ACC112 (cell line): ENCODE measurements around the gene MOB2.

Source experiments
- H2AFZ ChIP-seq: fragments of 200-600 bp; sonication (generic); one replicate; pipeline ENCODE4 v1.6.0; 2017; ENCODE audit warnings: antibody characterized with exemption, low read length; ENCODE audit not compliant: unreplicated experiment
- H3K27ac ChIP-seq: fragments of 200-600 bp; sonication (generic); 2 replicates; pipeline ENCODE4 v1.5.1; 2014; ENCODE audit warnings: low read depth, mild to moderate bottlenecking, antibody characterized with exemption, low read length, moderate library complexity
- H3K27me3 ChIP-seq: fragments of 200-600 bp; sonication (generic); 2 replicates; pipeline ENCODE4 v1.6.1; 2014; ENCODE audit warnings: mild to moderate bottlenecking, antibody characterized with exemption, low read length, moderate library complexity, mixed read lengths; ENCODE audit not compliant: insufficient read depth
- H3K36me3 ChIP-seq: fragments of 200-600 bp; sonication (generic); 2 replicates; pipeline ENCODE4 v1.6.1; 2016; ENCODE audit warnings: mild to moderate bottlenecking, antibody characterized with exemption, low read length, moderate library complexity, mixed read lengths; ENCODE audit not compliant: insufficient read depth
- H3K4me1 ChIP-seq: fragments of 200-600 bp; sonication (generic); one replicate; pipeline ENCODE4 v1.6.1; 2016; ENCODE audit warnings: low read length, mixed read lengths; ENCODE audit not compliant: insufficient read depth, unreplicated experiment, control insufficient read depth
- H3K4me3 ChIP-seq: fragments of 200-600 bp; sonication (generic); 2 replicates; pipeline ENCODE4 v1.5.1; 2014; ENCODE audit warnings: mild to moderate bottlenecking, low read depth, low read length
- H3K79me2 ChIP-seq: fragments of 200-600 bp; sonication (generic); one replicate; pipeline ENCODE4 v1.6.0; 2016; ENCODE audit warnings: low read length; ENCODE audit not compliant: control insufficient read depth, unreplicated experiment, insufficient read depth

The MOB2 gene, protein sequence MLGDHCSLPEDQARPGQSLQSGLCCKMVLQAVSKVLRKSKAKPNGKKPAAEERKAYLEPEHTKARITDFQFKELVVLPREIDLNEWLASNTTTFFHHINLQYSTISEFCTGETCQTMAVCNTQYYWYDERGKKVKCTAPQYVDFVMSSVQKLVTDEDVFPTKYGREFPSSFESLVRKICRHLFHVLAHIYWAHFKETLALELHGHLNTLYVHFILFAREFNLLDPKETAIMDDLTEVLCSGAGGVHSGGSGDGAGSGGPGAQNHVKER

GRCh38 chr11:1486054-1486825 is at the start of gene MOB2:
MOB2 (minus strand) TSS chr11:1486779; CDS start chr11:1486556, 223 bp downstream.
- H3K79me2 ChIP-seq: peaks cover 28% of the 10 kb centered on the region
- no peaks in the 10 kb centered on the region for H3K36me3 ChIP-seq
- H3K4me3 ChIP-seq: no peak within 1 kb of the TSS
- no peaks in the 10 kb centered on the region for H3K4me1 ChIP-seq
- no peak within 1 kb of the TSS for H2AFZ ChIP-seq
- H3K27ac ChIP-seq: no peak within 1 kb of the TSS
- H3K27me3 ChIP-seq: no peaks in the 10 kb centered on the region

- H3K79me2 ChIP-seq: peaks cover 64% of the 10 kb centered on the region
- H2AFZ ChIP-seq: no peak overlapping the region
- peaks cover 19% of the 10 kb centered on the region for H3K4me1 ChIP-seq
These were observed 48.1 kb upstream of the MOB2 start for GRCh38 chr11:1534682-1535081.

GRCh38 chr11:1534171-1534570 is 47.6 kb upstream of the MOB2 start:
- Histone ChIP-seq H2AFZ (no peak overlapping the region), H3K27ac (no peak overlapping the region), H3K4me1 (peaks cover 19% of the 10 kb centered on the region), H3K79me2 (peaks cover 69% of the 10 kb centered on the region), H3K27me3 (peaks cover 8% of the 10 kb centered on the region), H3K36me3 (no peaks in the 10 kb centered on the region), H3K4me3 (no peak overlapping the region)

More at GRCh38 chr11:1534682-1535081, 48.1 kb upstream of the MOB2 start:
- H3K4me3 ChIP-seq: no peak overlapping the region
- no peak overlapping the region for H3K27ac ChIP-seq
- peaks cover 13% of the 10 kb centered on the region for H3K27me3 ChIP-seq
- H3K36me3 ChIP-seq: no peaks in the 10 kb centered on the region

GRCh38 chr11:1533342-1533725 is 46.8 kb upstream of the MOB2 start:
- Histone ChIP-seq H3K27me3 (peaks cover 6% of the 10 kb centered on the region), H2AFZ (no peak overlapping the region), H3K27ac (no peak overlapping the region), H3K79me2 (peaks cover 77% of the 10 kb centered on the region), H3K36me3 (no peaks in the 10 kb centered on the region), H3K4me3 (no peak overlapping the region), H3K4me1 (peaks cover 19% of the 10 kb centered on the region)

- H2AFZ ChIP-seq: no peak overlapping the region
- peaks cover 82% of the 10 kb centered on the region for H3K79me2 ChIP-seq
- H3K4me3 ChIP-seq: no peak overlapping the region
- no peak overlapping the region for H3K27ac ChIP-seq
- H3K27me3 ChIP-seq: peaks cover under 1% of the 10 kb centered on the region; the same call in 1 of the 2 replicates
- no peaks in the 10 kb centered on the region for H3K36me3 ChIP-seq
- peaks cover 19% of the 10 kb centered on the region for H3K4me1 ChIP-seq
These were observed 46.2 kb upstream of the MOB2 start for GRCh38 chr11:1532606-1533341.

DNA sequence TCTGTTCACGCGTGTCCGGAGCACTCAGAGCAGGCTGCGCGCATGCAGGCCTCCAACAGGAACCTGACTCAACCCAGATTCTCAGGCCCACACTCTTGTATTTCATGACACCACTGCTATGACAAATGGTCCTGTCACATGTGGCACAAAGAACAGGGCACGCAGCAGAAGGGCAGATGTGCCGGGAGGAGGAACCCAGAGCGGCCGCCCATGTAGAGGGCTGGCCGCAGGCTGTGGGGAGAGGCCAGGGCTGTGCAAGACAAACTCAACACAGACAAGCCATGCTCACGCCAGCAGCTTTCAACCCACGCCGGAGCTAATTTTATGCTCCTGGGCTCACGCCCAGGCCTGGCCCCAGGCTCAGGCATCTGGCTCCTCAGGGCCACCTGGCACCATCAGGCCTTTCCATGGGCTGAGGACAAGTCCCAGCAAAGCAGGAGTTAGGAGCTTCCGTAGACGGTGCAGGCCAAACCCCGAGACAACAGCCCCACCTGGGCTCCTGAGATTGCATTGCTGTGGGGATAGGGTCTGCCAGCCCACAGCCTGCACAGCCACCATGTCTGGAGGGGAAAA is 45.5 kb upstream of the MOB2 start:
- Histone ChIP-seq H3K36me3 (no peaks in the 10 kb centered on the region), H3K4me1 (peaks cover 19% of the 10 kb centered on the region), H3K79me2 (peaks cover 79% of the 10 kb centered on the region), H3K4me3 (no peak overlapping the region), H2AFZ (no peak overlapping the region), H3K27me3 (no peaks in the 10 kb centered on the region), H3K27ac (no peak overlapping the region)

DNA sequence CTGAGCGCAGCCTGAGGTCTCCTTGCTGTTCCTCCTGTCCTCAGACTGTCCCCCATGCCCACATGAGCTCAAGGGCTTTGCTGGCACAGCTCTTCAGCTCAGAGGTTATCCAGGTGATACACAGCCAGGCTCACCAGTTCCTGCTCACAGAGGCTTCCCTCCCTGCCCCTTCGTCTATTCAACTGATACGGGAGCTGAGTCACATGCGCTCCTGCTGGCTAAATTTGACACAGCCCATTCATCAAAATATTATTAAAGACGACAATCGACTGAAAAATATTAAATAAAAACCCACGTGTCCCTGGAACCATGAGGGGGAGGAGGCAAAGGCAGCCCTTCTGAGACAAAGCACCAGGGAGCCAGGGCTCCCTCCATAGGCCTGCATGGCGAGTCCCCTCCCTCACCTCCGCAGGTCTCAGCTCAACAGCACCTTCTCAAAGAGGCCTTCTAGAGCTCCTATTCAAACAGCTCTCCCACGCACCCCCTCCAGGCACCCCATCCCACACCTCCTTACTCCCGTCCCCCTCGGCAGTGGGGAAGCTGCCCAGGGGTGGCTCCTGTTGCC is 45.0 kb upstream of the MOB2 start:
- peaks cover 19% of the 10 kb centered on the region for H3K4me1 ChIP-seq
- H2AFZ ChIP-seq: no peak overlapping the region
- no peak overlapping the region for H3K4me3 ChIP-seq
- no peaks in the 10 kb centered on the region for H3K27me3 ChIP-seq
- no peak overlapping the region for H3K27ac ChIP-seq
- H3K36me3 ChIP-seq: no peaks in the 10 kb centered on the region
- peaks cover 74% of the 10 kb centered on the region for H3K79me2 ChIP-seq

DNA sequence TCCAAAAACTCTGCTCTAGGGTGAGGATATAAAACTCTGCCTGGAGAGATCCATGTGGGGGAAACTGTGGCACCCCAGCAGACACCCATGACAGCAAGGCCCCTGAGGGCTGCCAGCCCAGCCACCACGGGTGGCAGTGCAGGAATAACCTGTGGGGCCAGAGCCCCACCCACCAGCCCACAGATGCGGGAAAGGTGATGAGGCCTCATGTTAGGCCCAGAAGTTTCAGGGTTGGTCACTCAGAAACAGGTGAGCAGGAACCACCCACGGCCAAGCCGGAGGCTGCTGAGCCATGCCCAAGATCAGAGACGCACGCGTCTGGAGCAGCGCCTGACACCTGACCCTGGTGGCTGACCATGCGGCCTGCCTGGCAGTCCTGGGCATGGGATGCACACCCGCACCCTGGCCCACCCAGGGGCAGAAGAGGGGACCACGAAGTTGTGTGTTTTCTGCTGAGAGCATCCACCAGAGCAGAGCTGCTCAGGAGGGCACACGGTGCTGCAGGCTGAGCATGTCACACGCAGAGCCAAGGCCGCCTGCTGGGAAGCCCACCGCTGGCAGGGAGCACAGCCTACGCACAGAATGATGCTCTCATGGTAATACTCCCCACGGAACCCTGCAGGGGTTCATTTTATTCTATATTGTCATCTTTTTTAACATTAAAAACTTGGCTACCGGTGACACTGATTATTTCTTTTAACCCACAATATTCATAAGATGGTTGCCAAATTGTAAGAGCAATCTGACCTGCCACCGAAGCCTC is 44.3 kb upstream of the MOB2 start:
- Histone ChIP-seq H3K79me2 (peaks cover 67% of the 10 kb centered on the region), H3K27ac (no peak overlapping the region), H3K4me1 (peaks cover 19% of the 10 kb centered on the region), H2AFZ (no peak overlapping the region), H3K27me3 (no peaks in the 10 kb centered on the region), H3K36me3 (no peaks in the 10 kb centered on the region), H3K4me3 (no peak overlapping the region)

GRCh38 chr11:1529774-1530173 is 43.2 kb upstream of the MOB2 start:
- no peaks in the 10 kb centered on the region for H3K27me3 ChIP-seq
- H3K79me2 ChIP-seq: peaks cover 56% of the 10 kb centered on the region
- no peaks in the 10 kb centered on the region for H3K36me3 ChIP-seq
- H2AFZ ChIP-seq: no peak overlapping the region
- H3K4me3 ChIP-seq: no peak overlapping the region
- peaks cover 9% of the 10 kb centered on the region for H3K4me1 ChIP-seq
- no peak overlapping the region for H3K27ac ChIP-seq

GRCh38 chr11:1529286-1529685 is 42.7 kb upstream of the MOB2 start:
- Histone ChIP-seq H3K4me1 (peaks cover 5% of the 10 kb centered on the region), H3K27me3 (no peaks in the 10 kb centered on the region), H3K27ac (no peak overlapping the region), H3K4me3 (no peak overlapping the region), H3K79me2 (peaks cover 52% of the 10 kb centered on the region), H2AFZ (no peak overlapping the region), H3K36me3 (no peaks in the 10 kb centered on the region)
